Body of pancreas (tissue), 4 donors: ENCODE results near the gene HPS6. TPM values are rescaled to one million over a fixed set of nuclear protein-coding genes. Genes with fewer than 3 reads are reported as not detected.
"Not testable (repeated sequence)": the region's sequence is repeated elsewhere in the genome, so short reads cannot be mapped to it uniquely, and the experiment has no call there.

Experiments used
- ATAC-seq: fragments of 150-250 bp; one replicate; pipeline ENCODE4 v1.9.1; 2016
- DNase-seq, 4 donors: peaks; one replicate each; pipeline ENCODE4 v3.0.0-alpha.2; 2019
- H3K27ac ChIP-seq, 4 donors: fragments of 200-600 bp; sonication (generic); 1 replicate in 3 of 4; 2 replicates in 1 of 4; pipeline versions ENCODE4 v1.5.1 to v1.6.1; 2016 to 2019; ENCODE audit warnings: mild to moderate bottlenecking in 1 of 4, mixed read lengths in 1 of 4, moderate library complexity in 1 of 4
- H3K27me3 ChIP-seq, 2 donors: fragments of 200-600 bp; sonication (generic); one replicate each; pipeline ENCODE4 v1.6.0; 2016; ENCODE audit warnings: mild to moderate bottlenecking in 1 of 2
- H3K36me3 ChIP-seq, 2 donors: fragments of 200-600 bp; sonication (generic); replicated peaks in 1 of 2; 2 replicates each; pipeline ENCODE4 v1.5.1; 2016; ENCODE audit warnings: low read depth in 2 of 2; ENCODE audit not compliant: insufficient read depth in 1 of 2
- H3K4me1 ChIP-seq: fragments of 200-600 bp; sonication (generic); one replicate; pipeline ENCODE4 v1.6.0; 2016
- H3K4me3 ChIP-seq, 2 donors: fragments of 200-600 bp; sonication (generic); 1 replicate in 1 of 2; 2 replicates in 1 of 2; pipeline ENCODE4 v1.5.1; 2016 to 2019
- H3K9me3 ChIP-seq, 3 donors: fragments of 200-600 bp; sonication (generic); 1 replicate in 2 of 3; 2 replicates in 1 of 3; pipeline ENCODE4 v1.5.1; 2016
- CTCF ChIP-seq, 7 experiments: fragments of 450-650 bp in 4 of 7; fragments of 200-600 bp in 3 of 7; sonication (generic) in 3 of 7; IDR thresholded peaks; one replicate each; pipeline ENCODE4 v1.5.1; 2016 to 2019; ENCODE audit warnings: antibody characterized with exemption in 7 of 7
- POLR2A ChIP-seq, 3 donors: fragments of 450-650 bp; IDR thresholded peaks; one replicate each; pipeline ENCODE4 v1.6.1; 2016; ENCODE audit warnings: antibody characterized with exemption in 3 of 3, mild to moderate bottlenecking in 2 of 3
- WGBS, 2 donors: methylation state at CpG; one replicate each; pipeline ENCODE4 v1.1.5; 2017; 5-methylcytosine and 5-hydroxymethylcytosine counted together
- intact Hi-C: fragments of 100-400 bp; cut with DNase I; formaldehyde crosslinking; loops from one replicate; pipeline ENCODE4 v1.15.1; 2023
- total RNA-seq, 2 donors: library from RNA; depleted of rRNA; stranded (reverse); fragments of >200 nt; gene quantifications; one replicate each; pipeline ENCODE4 v1.1.0, GENCODE V29; 2016

The HPS6 gene
- total RNA-seq, 2 donors from 2014 or later = 16.6 to 33.0 TPM

DNA sequence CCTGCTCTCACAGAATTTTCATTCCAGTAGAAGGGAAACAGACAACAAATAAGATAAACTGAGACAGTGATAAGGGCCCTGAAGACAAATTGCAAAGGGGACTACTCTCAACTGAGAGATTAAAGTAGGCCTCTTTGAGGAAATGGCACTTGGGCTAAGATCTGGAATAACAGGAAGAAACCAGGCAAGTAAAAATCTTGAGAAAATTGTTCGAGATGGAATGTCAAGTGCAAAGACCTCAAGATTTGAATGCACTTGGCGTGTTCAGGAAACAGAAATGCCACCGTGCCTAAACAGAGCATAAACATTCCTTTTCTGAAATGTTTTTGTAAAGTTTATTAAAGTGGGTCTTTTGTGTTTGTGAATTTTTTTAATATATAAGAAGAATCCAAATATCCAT lies 19.9 kb upstream of the HPS6 start:
- Histone ChIP-seq H3K9me3 (no peaks in the 10 kb centered on the region), H3K36me3 (no peaks in the 10 kb centered on the region), H3K4me3 (no peak overlapping the region), H3K27me3 (no peaks in the 10 kb centered on the region), H3K4me1 (no peaks in the 10 kb centered on the region), H3K27ac (no peak overlapping the region)
- 76 to 88% methylated on average over 3 of the region's 3 CpGs for WGBS, 2 donors
- ATAC-seq (no peak), DNase-seq (no peak)
- TF ChIP-seq POLR2A (IDR thresholded peaks at IDR 0.05) (no peak), CTCF (IDR thresholded peaks at IDR 0.05) (no peak)
- intact Hi-C loops = no loop called here

DNA sequence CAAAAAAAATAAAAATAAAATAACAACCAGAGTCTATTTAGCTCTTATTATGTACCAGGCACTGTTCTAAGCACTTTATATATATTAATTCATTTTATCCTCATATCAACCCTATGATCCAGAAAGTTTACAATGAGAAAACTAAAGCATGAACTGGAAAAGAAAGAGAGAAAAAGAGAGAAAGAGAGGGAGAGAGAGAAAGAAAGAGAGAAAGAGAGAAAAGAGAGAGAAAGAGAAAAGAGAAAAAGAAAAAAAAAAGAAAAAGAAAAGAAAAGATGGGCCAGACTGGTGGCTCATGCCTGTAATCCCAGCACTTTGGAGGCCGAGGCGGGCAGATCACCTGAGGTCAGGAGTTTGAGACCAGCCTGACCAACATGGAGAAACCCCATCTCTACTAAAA lies 19.1 kb upstream of the HPS6 start:
- ATAC-seq = no peak
- Histone ChIP-seq H3K9me3 (no peaks in the 10 kb centered on the region), H3K27ac (no peak overlapping the region), H3K27me3 (no peaks in the 10 kb centered on the region), H3K4me1 (no peaks in the 10 kb centered on the region), H3K36me3 (no peaks in the 10 kb centered on the region), H3K4me3 (no peak overlapping the region)
- TF ChIP-seq POLR2A (IDR thresholded peaks at IDR 0.05) = no peak
- no peak for TF ChIP-seq CTCF (IDR thresholded peaks at IDR 0.05)
- intact Hi-C loops = no loop called here
- WGBS, 2 donors = 100% methylated on average over 2 of the region's 2 CpGs
- no peak for DNase-seq

GRCh38 chr10:102054881-102055646 lies 10.1 kb upstream of the HPS6 start:
- H3K27me3 ChIP-seq, H3K9me3 ChIP-seq, H3K36me3 ChIP-seq, intact Hi-C loops: not testable (repeated sequence)
- 61 to 66% methylated on average over 34 of the region's 34 CpGs for WGBS, 2 donors
- Histone ChIP-seq H3K4me3 (peak overlapping the region; percentile 74 to 81), H3K4me1 (peaks cover 23% of the 10 kb centered on the region), H3K27ac (peak overlapping the region; percentile 71 to 96 (median 88))
- DNase-seq = peak in 1 of 4 donors; percentile 49
- peak; percentile 19 for ATAC-seq

DNA sequence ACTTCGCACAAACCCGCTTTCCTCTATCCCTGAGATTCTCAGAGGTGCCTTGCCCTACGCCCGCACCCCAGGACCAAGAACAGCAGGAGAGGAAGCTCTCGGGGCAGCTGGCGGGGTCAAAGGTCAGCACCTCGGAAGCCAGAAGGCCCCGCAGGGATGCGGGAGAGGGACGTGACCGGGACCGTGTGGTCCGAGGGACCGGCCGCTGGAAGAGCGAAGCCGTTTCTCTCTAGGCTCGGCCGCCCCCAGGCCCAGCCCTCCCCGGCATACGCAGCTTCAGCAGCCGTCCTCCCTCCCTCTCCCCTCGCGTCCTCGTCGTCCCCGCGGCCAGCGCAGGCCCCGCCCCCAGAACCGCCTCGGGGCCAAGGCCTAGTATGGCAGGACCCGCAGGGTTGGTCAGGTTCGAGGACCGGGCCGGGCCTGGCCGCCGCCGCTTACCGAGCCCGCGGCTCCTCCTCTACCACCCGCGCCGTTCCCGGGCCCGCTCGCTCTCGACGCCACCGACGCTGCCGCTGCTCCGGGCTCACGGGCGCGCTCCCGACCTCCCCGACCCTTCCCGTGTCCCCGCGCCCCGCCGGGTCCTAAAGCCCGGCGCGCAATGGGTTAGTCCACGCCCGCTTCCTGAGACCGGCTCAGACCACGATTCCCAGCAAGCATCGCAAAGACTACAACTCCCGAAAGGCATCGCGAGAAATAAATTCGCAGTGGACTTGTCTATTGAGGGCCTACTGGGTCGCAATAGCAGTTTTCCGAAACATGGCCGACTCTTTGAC lies 9.3 kb upstream of the HPS6 start, which contains the start of gene ARMH3:
TSS of gene ARMH3 (minus strand) at position 527 of the 773 bp plus-strand sequence. CDS start 16,059 bp downstream, outside the sequence.
- ATAC-seq = peak; percentile 98
- DNase-seq = peak; percentile 93 to 98 (median 94)
- Histone ChIP-seq H3K27me3 (no peaks in the 10 kb centered on the region), H3K4me3 (peak within 1 kb of the TSS; percentile 74 to 81), H3K4me1 (peaks cover 23% of the 10 kb centered on the region), H3K36me3 (no peaks in the 10 kb centered on the region), H3K9me3 (no peaks in the 10 kb centered on the region), H3K27ac (peak within 1 kb of the TSS; percentile 71 to 96 (median 88))
- TF ChIP-seq POLR2A (IDR thresholded peaks at IDR 0.05) = peak; percentile 51 to 75 (median 73)
- TF ChIP-seq CTCF (IDR thresholded peaks at IDR 0.05) = peak in 1 of 7 experiments; percentile 11
- 0 to 2% methylated on average over 16 to 73 of the region's 79 CpGs for WGBS, 2 donors
- intact Hi-C loops = no loop called here

- H3K4me3 ChIP-seq = no peak overlapping the region
- intact Hi-C loops = no loop called here
- peaks cover 6% of the 10 kb centered on the region for H3K4me1 ChIP-seq
- TF ChIP-seq POLR2A (IDR thresholded peaks at IDR 0.05) (no peak), CTCF (IDR thresholded peaks at IDR 0.05) (no peak)
- no peak for ATAC-seq
- no peaks in the 10 kb centered on the region for H3K27me3 ChIP-seq
- DNase-seq = no peak
- H3K27ac ChIP-seq = no peak overlapping the region
- no peaks in the 10 kb centered on the region for H3K36me3 ChIP-seq
- no peaks in the 10 kb centered on the region for H3K9me3 ChIP-seq
Measured at GRCh38 chr10:102059987-102060386, 5.2 kb upstream of the HPS6 start.
